H1 (cell line): ENCODE data around the gene CXCL14. TPM values are rescaled to one million over a fixed set of nuclear protein-coding genes. Genes with fewer than 3 reads are reported as not detected.

Source experiments
- CTCF ChIA-PET: fragments of 300-600 bp; sonication (Branson Sonifier 250); formaldehyde crosslinking; loops from one replicate; lab custom pipeline; 2021; ENCODE audit not compliant: partially characterized antibody; lab: Charles Lee
- POLR2A ChIA-PET: fragments of 300-600 bp; sonication (Branson Sonifier 250); formaldehyde crosslinking; loops from one replicate; lab custom pipeline; 2021; ENCODE audit warnings: inconsistent platforms; ENCODE audit not compliant: partially characterized antibody; lab: Charles Lee
- DNase-seq, 2 experiments: peaks; one replicate each; pipeline versions ENCODE4 v3.0.0 to v3.0.0-alpha.2; 2010 to 2022; ENCODE audit warnings: low spot score in 2 of 2, low read depth in 1 of 2, mixed read lengths in 1 of 2
- FAIRE-seq: peaks from 2 replicates; lab custom pipeline; 2011; peaks lifted over from hg19 to GRCh38; lab: Jason Lieb, UNC
- H2AFZ ChIP-seq: 2 replicates; pipeline ENCODE4 v1.8.1; 2012; ENCODE audit warnings: low read length, inconsistent platforms
- H2AK5ac ChIP-seq: 2 replicates; pipeline ENCODE4 v1.6.1; 2013; ENCODE audit warnings: low read depth, low read length
- H2BK120ac ChIP-seq: replicated peaks from 2 replicates; pipeline ENCODE3; 2013; ENCODE audit warnings: low read depth, low read length, inconsistent platforms
- H2BK12ac ChIP-seq: 2 replicates; pipeline ENCODE4 v1.6.1; 2013; ENCODE audit warnings: low read depth, low read length
- H2BK15ac ChIP-seq: 2 replicates; pipeline ENCODE4 v1.6.1; 2013; ENCODE audit warnings: low read length
- H2BK20ac ChIP-seq: 2 replicates; pipeline ENCODE4 v1.6.1; 2013; ENCODE audit warnings: low read length
- H2BK5ac ChIP-seq: 2 replicates; pipeline ENCODE4 v1.6.1; 2013; ENCODE audit warnings: low read depth, low read length
- H3K14ac ChIP-seq: 2 replicates; pipeline ENCODE4 v1.6.1; 2013; ENCODE audit warnings: inconsistent platforms; ENCODE audit not compliant: insufficient read length
- H3K18ac ChIP-seq: 2 replicates; pipeline ENCODE4 v1.6.1; 2013; ENCODE audit warnings: low read length; ENCODE audit errors: extremely low read depth
- H3K23ac ChIP-seq: 2 replicates; pipeline ENCODE4 v1.6.1; 2013; ENCODE audit warnings: inconsistent platforms; ENCODE audit not compliant: insufficient read length
- H3K23me2 ChIP-seq: 2 replicates; pipeline ENCODE4 v1.6.1; 2013; ENCODE audit warnings: low read depth, low read length
- H3K27ac ChIP-seq: 2 replicates; pipeline ENCODE4 v1.6.1; 2011; ENCODE audit warnings: low read depth, low read length, inconsistent platforms
- H3K27me3 ChIP-seq, 4 experiments: replicated peaks in 1 of 4; 1 replicate in 1 of 4; 2 replicates in 3 of 4; pipeline versions ENCODE4 v1.6.1 to v1.8.1; 2011 to 2013; ENCODE audit warnings: low read length in 3 of 4, mild to moderate bottlenecking in 3 of 4, inconsistent platforms in 2 of 4, mixed read lengths in 2 of 4, moderate library complexity in 1 of 4; ENCODE audit not compliant: control insufficient read depth in 3 of 4, insufficient read depth in 3 of 4; ENCODE audit errors: extremely low read depth in 1 of 4
- H3K36me3 ChIP-seq, 4 experiments: 2 replicates each; pipeline versions ENCODE4 v1.6.1 to v1.8.1; 2011 to 2013; ENCODE audit warnings: mild to moderate bottlenecking in 4 of 4, low read length in 3 of 4, moderate library complexity in 2 of 4, control low read depth in 1 of 4, inconsistent platforms in 1 of 4; ENCODE audit not compliant: insufficient read depth in 4 of 4, control insufficient read depth in 2 of 4
- H3K4ac ChIP-seq: replicated peaks from 2 replicates; pipeline ENCODE3; 2013; ENCODE audit warnings: low read length, low read depth, mixed read lengths, inconsistent platforms; ENCODE audit not compliant: insufficient read length
- H3K4me1 ChIP-seq, 4 experiments: replicated peaks in 1 of 4; 1 replicate in 1 of 4; 2 replicates in 3 of 4; pipeline versions ENCODE4 v1.6.1 to v1.8.1; 2011 to 2013; ENCODE audit warnings: low read length in 3 of 4, inconsistent platforms in 2 of 4, mixed read lengths in 1 of 4; ENCODE audit not compliant: insufficient read depth in 4 of 4, control insufficient read depth in 3 of 4
- H3K4me2 ChIP-seq, 2 experiments: 2 replicates each; pipeline versions ENCODE4 v1.6.1 to v1.8.1; 2011 to 2013; ENCODE audit warnings: low read depth in 2 of 2, low read length in 2 of 2, control low read depth in 1 of 2, inconsistent platforms in 1 of 2, mild to moderate bottlenecking in 1 of 2; ENCODE audit not compliant: insufficient read depth in 1 of 2
- H3K4me3 ChIP-seq, 4 experiments: fragments of 200-600, 300-600 bp in 1 of 4; sonication (generic), shearing (Covaris generic), sonication (Bioruptor Twin) in 1 of 4; 2 replicates each; pipeline versions ENCODE4 v1.5.1 to v1.8.1; 2011 to 2016; ENCODE audit warnings: low read length in 4 of 4, low read depth in 3 of 4, control low read depth in 2 of 4, inconsistent platforms in 2 of 4, mild to moderate bottlenecking in 2 of 4, mixed read lengths in 1 of 4, moderate library complexity in 1 of 4; ENCODE audit not compliant: insufficient read depth in 2 of 4; ENCODE audit errors: extremely low read depth in 1 of 4
- H3K56ac ChIP-seq: replicated peaks from 2 replicates; pipeline ENCODE3; 2013; ENCODE audit warnings: low read depth, mild to moderate bottlenecking, mixed read lengths, low read length, inconsistent platforms; ENCODE audit not compliant: insufficient read length
- H3K79me1 ChIP-seq: 2 replicates; pipeline ENCODE4 v1.6.1; 2013; ENCODE audit warnings: low read depth, low read length, control low read depth
- H3K79me2 ChIP-seq, 2 experiments: 2 replicates each; pipeline versions ENCODE4 v1.6.1 to v1.8.1; 2012 to 2013; ENCODE audit warnings: low read length in 2 of 2, mild to moderate bottlenecking in 2 of 2, inconsistent platforms in 1 of 2; ENCODE audit not compliant: insufficient read depth in 2 of 2, control insufficient read depth in 1 of 2
- H3K9ac ChIP-seq, 4 experiments: replicated peaks in 1 of 4; 1 replicate in 1 of 4; 2 replicates in 3 of 4; pipeline versions ENCODE4 v1.6.1 to v1.8.1; 2011 to 2013; ENCODE audit warnings: low read depth in 3 of 4, low read length in 3 of 4, control low read depth in 2 of 4, mild to moderate bottlenecking in 2 of 4, moderate library complexity in 2 of 4, inconsistent platforms in 1 of 4; ENCODE audit errors: extremely low read depth in 1 of 4
- H3K9me3 ChIP-seq, 2 experiments: 2 replicates each; pipeline versions ENCODE4 v1.6.1 to v1.8.1; 2012 to 2013; ENCODE audit warnings: mild to moderate bottlenecking in 2 of 2, moderate library complexity in 2 of 2, control low read depth in 1 of 2, inconsistent platforms in 1 of 2, low read depth in 1 of 2, low read length in 1 of 2, mixed read lengths in 1 of 2; ENCODE audit not compliant: insufficient read depth in 2 of 2
- H4K20me1 ChIP-seq, 2 experiments: replicated peaks in 1 of 2; 2 replicates each; pipeline versions ENCODE3 to v1.8.1; 2011 to 2013; ENCODE audit warnings: inconsistent platforms in 2 of 2, low read length in 2 of 2, mild to moderate bottlenecking in 1 of 2; ENCODE audit not compliant: insufficient read depth in 2 of 2, control insufficient read depth in 1 of 2
- H4K5ac ChIP-seq: 2 replicates; pipeline ENCODE4 v1.6.1; 2013; ENCODE audit warnings: low read length, low read depth, mixed read lengths, inconsistent platforms; ENCODE audit not compliant: insufficient read length
- H4K8ac ChIP-seq: 2 replicates; pipeline ENCODE4 v1.8.0; 2013; ENCODE audit warnings: mild to moderate bottlenecking, moderate library complexity, low read length, inconsistent platforms; ENCODE audit not compliant: insufficient read depth; ENCODE audit errors: extremely low read depth
- H4K91ac ChIP-seq: replicated peaks from 2 replicates; pipeline ENCODE3; 2013; ENCODE audit warnings: low read length, mixed read lengths, inconsistent platforms; ENCODE audit not compliant: insufficient read length
- RAD21 ChIP-seq, 2 experiments: IDR thresholded peaks in 1 of 2; conservative IDR thresholded peaks in 1 of 2; 2 replicates each; pipeline ENCODE4 v1.6.1; 2011; ENCODE audit warnings: low read depth in 2 of 2, low read length in 2 of 2, improper control_type of control experiment in 1 of 2, inconsistent platforms in 1 of 2, mild to moderate bottlenecking in 1 of 2, moderate library complexity in 1 of 2
- WGBS, 2 experiments: shearing (Covaris generic) in 1 of 2; methylation state at CpG; one replicate each; pipeline versions ENCODE4 v1.1.6 to v1.1.7; 2013 to 2015; ENCODE audit warnings: low lambda C conversion rate in 2 of 2, mixed read lengths in 2 of 2, inconsistent platforms in 1 of 2, low coverage in 1 of 2, missing lambda C conversion rate in 1 of 2; ENCODE audit not compliant: insufficient replicate concordance in 2 of 2, insufficient coverage in 1 of 2, insufficient read length in 1 of 2; ENCODE audit errors: extremely low coverage in 1 of 2, missing lambda C conversion rate in 1 of 2; 5-methylcytosine and 5-hydroxymethylcytosine counted together
- polyA plus RNA-seq, 7 experiments: library from polyadenylated mRNA; depleted of rRNA in 3 of 7; stranded (reverse) in 5 of 7; unstranded in 2 of 7; fragments of >200 nt in 5 of 7; fragments of 200-250 nt in 2 of 7; gene quantifications; 1 replicate in 5 of 7; 2 replicates in 1 of 7; 4 replicates in 1 of 7; pipeline versions ENCODE4 v1.2.1 to v1.2.3, GENCODE V29; 2011 to 2013; ENCODE audit warnings: missing spikeins in 2 of 7, mixed read lengths in 2 of 7
- total RNA-seq: library from RNA; stranded (reverse); fragmentation: NEBNext Ultra II Directional; extraction: Animal tissue kit (Norgen Biotek cat#: 25700); gene quantifications from 2 replicates; pipeline ENCODE4 v1.2.1, GENCODE V29; 2021
- TF ChIP-seq, protein P1 (sequence below): IDR thresholded peaks from 2 replicates; pipeline ENCODE4 v1.6.1; 2011; ENCODE audit warnings: low read length, improper control_type of control experiment
- TF ChIP-seq, protein P2 (sequence below), 3 experiments: IDR thresholded peaks; 1 replicate in 2 of 3; 2 replicates in 1 of 3; pipeline versions ENCODE4 v1.5.1 to v1.6.1; 2011; ENCODE audit warnings: low read length in 3 of 3, mild to moderate bottlenecking in 3 of 3, inconsistent platforms in 2 of 3, low read depth in 1 of 3, moderate library complexity in 1 of 3; ENCODE audit not compliant: insufficient read depth in 1 of 3; ENCODE audit errors: control extremely low read depth in 1 of 3

CXCL14 gene
- total and polyA plus RNA-seq, 2 of the 8 experiments (the other 6 are each of a cell fraction or from before 2014, with no cell fraction given), result 1.5 to 1.8 TPM

DNA sequence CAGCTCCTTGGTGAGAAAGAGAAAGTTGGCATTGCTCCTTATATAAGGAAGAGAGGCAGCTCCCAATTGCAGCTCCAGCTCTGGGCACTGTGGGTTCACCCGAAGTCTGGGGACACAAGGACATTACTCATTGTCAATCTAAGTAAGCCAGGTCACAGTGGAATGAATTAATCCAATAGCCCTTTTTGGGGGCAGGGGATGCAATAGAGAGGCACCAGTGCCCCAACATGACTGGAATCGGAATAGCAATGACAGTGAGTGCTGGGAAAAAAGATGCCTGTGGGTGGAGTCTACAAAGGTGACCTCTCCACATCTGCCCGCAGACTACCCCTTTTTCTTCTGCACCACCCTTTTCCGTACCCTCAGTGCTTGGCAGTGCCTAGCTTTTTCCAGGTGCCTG is 31.9 kb downstream of the CXCL14 start:
- no peak overlapping the region for H4K5ac ChIP-seq

More for the DNA sequence above, 31.9 kb downstream of the CXCL14 start:
- Histone ChIP-seq H3K9ac (no peak overlapping the region), H2AK5ac (no peak overlapping the region), H3K14ac (no peak overlapping the region), H2BK15ac (no peak overlapping the region), H3K27ac (no peak overlapping the region), H3K79me2 (no peaks in the 10 kb centered on the region), H2AFZ (no peak overlapping the region), H3K4me2 (no peak overlapping the region; a peak in 1 of 4 replicates), H3K4me1 (peaks cover 6 to 13% (median 10%) of the 10 kb centered on the region in 4 experiments; a peak in 6 of 7 replicates), H4K20me1 (peaks cover 8 to 50% of the 10 kb centered on the region in 2 experiments), H2BK120ac (no peak overlapping the region), H3K56ac (no peak overlapping the region), H2BK12ac (no peak overlapping the region), H3K4ac (no peak overlapping the region), H2BK5ac (no peak overlapping the region), H3K36me3 (no peaks in the 10 kb centered on the region; a peak in 1 of 8 replicates), H3K4me3 (no peak overlapping the region), H3K27me3 (peaks cover 88 to 98% (median 96%) of the 10 kb centered on the region in 4 experiments), H2BK20ac (no peak overlapping the region), H4K91ac (no peak overlapping the region), H3K18ac (no peak overlapping the region; the same call in 1 of the 2 replicates), H3K9me3 (no peaks in the 10 kb centered on the region), H3K23ac (no peak overlapping the region), H3K23me2 (no peaks in the 10 kb centered on the region; the same call in 1 of the 2 replicates), H3K79me1 (no peaks in the 10 kb centered on the region), H4K8ac (no peak overlapping the region)
- ChIA-PET CTCF (interaction anchor here (0.9 to 11.4 kb wide), 8 partner anchors 12 to 326 kb away, joined by 3 to 778 read pairs (median 4); partner anchors contain the start of genes CXCL14 and TIFAB), POLR2A (interaction anchor here (1.3 kb wide), 1 partner anchor 58 kb away, joined by 4 read pairs; no protein-coding TSS in a partner anchor)
- WGBS, 2 experiments, result 52% methylated on average over 4 of the region's 4 CpGs; no CpG with 5 or more reads in 1 of the 2 experiments
- no peak for DNase-seq
- TF ChIP-seq, protein P1, sequence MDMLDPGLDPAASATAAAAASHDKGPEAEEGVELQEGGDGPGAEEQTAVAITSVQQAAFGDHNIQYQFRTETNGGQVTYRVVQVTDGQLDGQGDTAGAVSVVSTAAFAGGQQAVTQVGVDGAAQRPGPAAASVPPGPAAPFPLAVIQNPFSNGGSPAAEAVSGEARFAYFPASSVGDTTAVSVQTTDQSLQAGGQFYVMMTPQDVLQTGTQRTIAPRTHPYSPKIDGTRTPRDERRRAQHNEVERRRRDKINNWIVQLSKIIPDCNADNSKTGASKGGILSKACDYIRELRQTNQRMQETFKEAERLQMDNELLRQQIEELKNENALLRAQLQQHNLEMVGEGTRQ, result no peak
- TF ChIP-seq RAD21 (IDR thresholded peaks at IDR 0.05 in 1 of 2, conservative IDR thresholded peaks at IDR 0.05 in 1 of 2; ENCODE audit: low read depth in 2 of 2, low read length in 2 of 2), result peak; percentile 26 to 50; a peak in 3 of 4 replicates
- TF ChIP-seq, protein P2, sequence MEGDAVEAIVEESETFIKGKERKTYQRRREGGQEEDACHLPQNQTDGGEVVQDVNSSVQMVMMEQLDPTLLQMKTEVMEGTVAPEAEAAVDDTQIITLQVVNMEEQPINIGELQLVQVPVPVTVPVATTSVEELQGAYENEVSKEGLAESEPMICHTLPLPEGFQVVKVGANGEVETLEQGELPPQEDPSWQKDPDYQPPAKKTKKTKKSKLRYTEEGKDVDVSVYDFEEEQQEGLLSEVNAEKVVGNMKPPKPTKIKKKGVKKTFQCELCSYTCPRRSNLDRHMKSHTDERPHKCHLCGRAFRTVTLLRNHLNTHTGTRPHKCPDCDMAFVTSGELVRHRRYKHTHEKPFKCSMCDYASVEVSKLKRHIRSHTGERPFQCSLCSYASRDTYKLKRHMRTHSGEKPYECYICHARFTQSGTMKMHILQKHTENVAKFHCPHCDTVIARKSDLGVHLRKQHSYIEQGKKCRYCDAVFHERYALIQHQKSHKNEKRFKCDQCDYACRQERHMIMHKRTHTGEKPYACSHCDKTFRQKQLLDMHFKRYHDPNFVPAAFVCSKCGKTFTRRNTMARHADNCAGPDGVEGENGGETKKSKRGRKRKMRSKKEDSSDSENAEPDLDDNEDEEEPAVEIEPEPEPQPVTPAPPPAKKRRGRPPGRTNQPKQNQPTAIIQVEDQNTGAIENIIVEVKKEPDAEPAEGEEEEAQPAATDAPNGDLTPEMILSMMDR (IDR thresholded peaks at IDR 0.05; ENCODE audit: control extremely low read depth in 1 of 3, insufficient read depth in 1 of 3, low read depth in 1 of 3, low read length in 3 of 3), result peak in 2 of 3 experiments; percentile 20 to 27; a peak in 2 of 4 replicates
- no peak for FAIRE-seq
